GM23338 (cell line): Measurements from ENCODE around the gene ANKRD22.
"Not testable (repeated sequence)": the region's sequence is repeated elsewhere in the genome, so short reads cannot be mapped to it uniquely, and the experiment has no call there.

Experiments used
- CREB1 ChIP-seq: fragments of 250-450 bp; sonication (Bioruptor Pico); IDR thresholded peaks from 2 replicates; pipeline ENCODE4 v1.5.0; 2020; ENCODE audit warnings: low read depth, mild to moderate bottlenecking, moderate library complexity
- CTCF ChIP-seq, 2 experiments: fragments of 200-600 bp in 1 of 2; sonication (generic) in 1 of 2; conservative IDR thresholded peaks; 2 replicates each; pipeline versions ENCODE4 v1.5.1 to v1.6.1; 2016 to 2017; ENCODE audit warnings: antibody characterized with exemption in 2 of 2, low read depth in 2 of 2, mild to moderate bottlenecking in 2 of 2, moderate library complexity in 1 of 2
- ETS1 ChIP-seq: IDR thresholded peaks from 2 replicates; pipeline ENCODE4 v1.6.1; 2016; ENCODE audit warnings: antibody characterized with exemption
- EZH2 ChIP-seq: fragments of 200-600 bp; sonication (generic); IDR thresholded peaks from one replicate; pipeline ENCODE4 v1.8.0; 2017; ENCODE audit warnings: antibody characterized with exemption, mild to moderate bottlenecking, low read depth; ENCODE audit not compliant: unreplicated experiment
- EZH2phosphoT487 ChIP-seq: fragments of 200-600 bp; sonication (generic); IDR thresholded peaks from one replicate; pipeline ENCODE4 v1.8.1; 2018; ENCODE audit warnings: antibody characterized with exemption; ENCODE audit not compliant: unreplicated experiment
- JUNB ChIP-seq: IDR thresholded peaks from one replicate; pipeline ENCODE4 v1.6.1; 2016; ENCODE audit warnings: antibody characterized with exemption; ENCODE audit not compliant: unreplicated experiment
- NANOG ChIP-seq: IDR thresholded peaks from 2 replicates; pipeline ENCODE4 v1.6.1; 2016; ENCODE audit warnings: antibody characterized with exemption, borderline replicate concordance
- POLR2AphosphoS5 ChIP-seq: IDR thresholded peaks from 2 replicates; pipeline ENCODE4 v1.6.1; 2016; ENCODE audit warnings: antibody characterized with exemption, low read depth
- REST ChIP-seq: IDR thresholded peaks from one replicate; pipeline ENCODE4 v1.6.1; 2018; ENCODE audit warnings: antibody characterized with exemption; ENCODE audit not compliant: unreplicated experiment
- STAT1 ChIP-seq: IDR thresholded peaks from one replicate; pipeline ENCODE4 v1.6.1; 2016; ENCODE audit warnings: antibody characterized with exemption; ENCODE audit not compliant: unreplicated experiment
- ZNF114 ChIP-seq: fragments of 250-450 bp; sonication (Bioruptor Pico); IDR thresholded peaks from 2 replicates; pipeline ENCODE4 v1.5.0; 2020; ENCODE audit warnings: mild to moderate bottlenecking, moderate library complexity
- ZNF331 ChIP-seq: fragments of 250-450 bp; sonication (Bioruptor Pico); IDR thresholded peaks from 2 replicates; pipeline ENCODE4 v1.5.0; 2020; ENCODE audit warnings: low read depth, mild to moderate bottlenecking, moderate library complexity
- ZNF462 ChIP-seq: fragments of 250-450 bp; sonication (Bioruptor Pico); IDR thresholded peaks from 2 replicates; pipeline ENCODE4 v1.5.0; 2020; ENCODE audit warnings: mild to moderate bottlenecking, moderate library complexity

GRCh38 chr10:88837632-88838031 lies 14.0 kb downstream of the ANKRD22 start:
- not testable (repeated sequence) for TF ChIP-seq CTCF (conservative IDR thresholded peaks at IDR 0.05; ENCODE audit: low read depth in 2 of 2); EZH2phosphoT487; POLR2AphosphoS5; EZH2; REST; CREB1 (CRISPR knock-in tag); JUNB; ZNF114 (CRISPR knock-in tag); ETS1; ZNF462 (CRISPR knock-in tag); STAT1; NANOG; ZNF331 (CRISPR knock-in tag)
